Kidney (tissue), 14 donors: ENCODE measurements around the gene PCSK2. TPM values are rescaled to one million over a fixed set of nuclear protein-coding genes. Genes with fewer than 3 reads are reported as not detected.

Experiments used
- DNase-seq, 5 donors: peaks; one replicate each; pipeline ENCODE4 v3.0.0-alpha.2; 2013 to 2020
- FAIRE-seq: peaks from 2 replicates; lab custom pipeline; 2012; peaks lifted over from hg19 to GRCh38; lab: Jason Lieb, UNC
- H3K27ac ChIP-seq, 2 donors: one replicate each; pipeline ENCODE4 v1.7.0; 2013; ENCODE audit warnings: low read depth in 2 of 2, low read length in 2 of 2, inconsistent platforms in 1 of 2
- H3K27me3 ChIP-seq: one replicate; pipeline ENCODE4 v1.7.1; 2013; ENCODE audit warnings: low read length, inconsistent platforms; ENCODE audit not compliant: control insufficient read depth, insufficient read depth
- H3K36me3 ChIP-seq, 3 donors: one replicate each; pipeline versions ENCODE4 v1.7.0 to v1.7.1; 2013; ENCODE audit warnings: low read length in 3 of 3, control low read depth in 1 of 3, inconsistent platforms in 1 of 3; ENCODE audit not compliant: insufficient read depth in 3 of 3, control insufficient read depth in 2 of 3
- H3K4me1 ChIP-seq, 3 donors: one replicate each; pipeline versions ENCODE4 v1.7.0 to v1.7.1; 2013; ENCODE audit warnings: low read length in 3 of 3, inconsistent platforms in 1 of 3, low read depth in 1 of 3; ENCODE audit not compliant: control insufficient read depth in 2 of 3, insufficient read depth in 2 of 3
- H3K4me3 ChIP-seq, 3 donors: one replicate each; pipeline versions ENCODE4 v1.7.0 to v1.8.1; 2013; ENCODE audit warnings: low read length in 3 of 3, control low read depth in 1 of 3, inconsistent platforms in 1 of 3
- H3K9ac ChIP-seq, 3 donors: one replicate each; pipeline versions ENCODE4 v1.7.0 to v1.7.1; 2013; ENCODE audit warnings: low read length in 3 of 3, control low read depth in 1 of 3, inconsistent platforms in 1 of 3
- H3K9me3 ChIP-seq, 3 donors: one replicate each; pipeline versions ENCODE4 v1.7.0 to v1.7.1; 2013; ENCODE audit warnings: low read length in 3 of 3, control low read depth in 1 of 3, inconsistent platforms in 1 of 3; ENCODE audit not compliant: control insufficient read depth in 2 of 3, insufficient read depth in 1 of 3
- CTCF ChIP-seq: IDR thresholded peaks from 3 replicates; pipeline ENCODE4 v1.5.1; 2012; ENCODE audit warnings: mild to moderate bottlenecking, moderate library complexity, borderline replicate concordance; ENCODE audit not compliant: insufficient read depth; ENCODE audit errors: extremely low read depth
- intact Hi-C: fragments of 100-400 bp; cut with DNase I; formaldehyde crosslinking; loops from one replicate; pipeline ENCODE4 v1.11.1; 2022
- polyA plus RNA-seq: library from polyadenylated mRNA; stranded (reverse); fragments of 350-450 nt; fragmentation: Illumina TruSeq; extraction: RNeasy Lipid Tissue Mini Kit (QIAGEN cat#74804); gene quantifications from one replicate; pipeline ENCODE4 v1.2.3, GENCODE V29; 2014; ENCODE audit warnings: low read depth, low replicate concordance; ENCODE audit not compliant: insufficient read depth
- total RNA-seq: library from RNA; stranded (reverse); fragmentation: NEBNext Ultra II Directional; extraction: Animal tissue kit (Norgen Biotek cat#: 25700); gene quantifications from one replicate; pipeline ENCODE4 v1.2.1, GENCODE V29; 2021
- donor health status: control.
- donor health status: control.
- donor health status: control.
- donor health status: control.
- donor health status: control.
- donor health status: DM: yes; HTN: yes; CAD: no.
- donor health status: Normal renal cell carcinoma (clear cell type).

PCSK2 gene
- total and polyA plus RNA-seq, 2 donors from 2014 or later = 0.22 to 0.54 TPM

GRCh38 chr20:17189976-17190695 lies 36.7 kb upstream of the PCSK2 start:
- Histone ChIP-seq H3K9me3 (no peaks in the 10 kb centered on the region), H3K27ac (no peak overlapping the region), H3K4me3 (no peak overlapping the region), H3K36me3 (no peaks in the 10 kb centered on the region), H3K9ac (no peak overlapping the region), H3K27me3 (no peaks in the 10 kb centered on the region), H3K4me1 (no peaks in the 10 kb centered on the region)
- DNase-seq (peak in 1 of 5 donors; percentile 6), FAIRE-seq (no peak)
- TF ChIP-seq CTCF = no peak
- intact Hi-C loops = no loop called here

GRCh38 chr20:17197041-17197440 lies 29.8 kb upstream of the PCSK2 start:
- no peaks in the 10 kb centered on the region for H3K9me3 ChIP-seq
- TF ChIP-seq CTCF = no peak
- H3K4me1 ChIP-seq = no peaks in the 10 kb centered on the region
- FAIRE-seq (no peak), DNase-seq (no peak)
- no peak overlapping the region for H3K27ac ChIP-seq
- H3K9ac ChIP-seq = no peak overlapping the region
- no peaks in the 10 kb centered on the region for H3K36me3 ChIP-seq
- H3K27me3 ChIP-seq = no peaks in the 10 kb centered on the region
- H3K4me3 ChIP-seq = no peak overlapping the region
- intact Hi-C loops = no loop called here

GRCh38 chr20:17202030-17202429 lies 24.8 kb upstream of the PCSK2 start:
- no peak for TF ChIP-seq CTCF
- no peak for DNase-seq

More at GRCh38 chr20:17202030-17202429, 24.8 kb upstream of the PCSK2 start:
- FAIRE-seq = no peak
- Histone ChIP-seq H3K36me3 (no peaks in the 10 kb centered on the region), H3K9ac (no peak overlapping the region), H3K4me3 (no peak overlapping the region), H3K9me3 (no peaks in the 10 kb centered on the region), H3K27me3 (no peaks in the 10 kb centered on the region), H3K4me1 (no peaks in the 10 kb centered on the region), H3K27ac (no peak overlapping the region)
- intact Hi-C loops = no loop called here
